ENCODE results near the gene PHF23.

The PHF23 gene

DNA sequence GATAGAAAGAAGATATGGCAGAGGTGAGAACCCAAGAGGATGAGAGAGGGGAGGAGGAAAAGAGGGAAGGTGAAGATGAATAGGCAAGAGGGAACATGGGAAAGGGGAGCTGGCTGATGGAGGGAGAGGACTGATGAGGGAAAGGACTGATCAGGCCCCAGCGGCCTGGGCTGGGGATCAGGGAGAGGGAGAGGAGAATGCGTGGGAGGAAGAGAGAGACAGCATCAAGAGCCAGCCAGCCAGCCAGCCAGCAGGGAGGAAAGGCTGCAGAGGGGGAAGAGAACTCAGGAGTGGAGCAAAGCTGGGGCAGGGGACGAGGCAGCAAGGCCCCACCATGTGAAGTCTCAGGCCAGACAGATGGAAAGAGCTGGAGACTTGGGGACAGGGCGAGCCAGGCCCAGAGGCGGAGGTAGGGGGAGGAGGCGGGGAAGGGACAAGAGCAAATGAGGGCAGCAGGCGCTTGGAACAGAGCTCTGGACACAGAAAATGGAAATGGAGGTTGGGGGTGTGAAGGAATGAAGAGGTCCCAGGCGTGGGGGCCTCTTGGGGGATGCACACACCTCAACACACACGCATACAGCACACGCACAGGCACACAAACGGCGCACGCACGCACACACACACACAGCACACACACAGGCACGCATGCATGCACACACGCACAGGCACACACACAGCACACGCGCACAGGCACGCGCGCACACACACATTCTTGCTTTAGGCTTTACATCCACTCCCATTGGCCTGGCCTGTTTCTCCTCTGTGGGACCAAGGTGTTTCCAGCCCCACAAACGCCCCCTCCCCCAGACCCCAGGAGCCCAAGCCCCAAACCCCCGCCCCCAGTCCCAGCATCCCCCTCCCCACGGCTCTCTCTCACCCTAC lies 31.9 kb downstream of the PHF23 start:
- in situ Hi-C loops (cut with MboI; ENCODE audit: low sequenced_read_pairs): no loop called here

DNA sequence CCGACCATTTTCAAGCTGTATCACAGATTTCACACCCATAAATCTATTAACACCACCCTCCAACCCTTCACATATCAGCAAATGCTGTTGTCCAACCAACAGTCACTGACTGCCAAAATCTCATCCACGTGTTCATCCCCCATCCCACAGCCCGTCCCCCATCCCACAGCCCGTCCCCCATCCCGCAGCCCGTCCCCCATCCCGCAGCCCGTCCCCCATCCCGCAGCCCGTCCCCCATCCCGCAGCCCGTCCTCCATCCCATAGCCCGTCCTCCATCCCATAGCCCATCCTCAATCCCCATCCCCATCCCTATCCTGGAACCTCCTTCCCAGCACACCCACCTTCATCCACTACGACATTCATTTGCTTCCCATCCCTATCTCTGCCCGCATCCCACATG lies 33.7 kb downstream of the PHF23 start:
- in situ Hi-C loops (cut with MboI; ENCODE audit: low sequenced_read_pairs): no loop called here

DNA sequence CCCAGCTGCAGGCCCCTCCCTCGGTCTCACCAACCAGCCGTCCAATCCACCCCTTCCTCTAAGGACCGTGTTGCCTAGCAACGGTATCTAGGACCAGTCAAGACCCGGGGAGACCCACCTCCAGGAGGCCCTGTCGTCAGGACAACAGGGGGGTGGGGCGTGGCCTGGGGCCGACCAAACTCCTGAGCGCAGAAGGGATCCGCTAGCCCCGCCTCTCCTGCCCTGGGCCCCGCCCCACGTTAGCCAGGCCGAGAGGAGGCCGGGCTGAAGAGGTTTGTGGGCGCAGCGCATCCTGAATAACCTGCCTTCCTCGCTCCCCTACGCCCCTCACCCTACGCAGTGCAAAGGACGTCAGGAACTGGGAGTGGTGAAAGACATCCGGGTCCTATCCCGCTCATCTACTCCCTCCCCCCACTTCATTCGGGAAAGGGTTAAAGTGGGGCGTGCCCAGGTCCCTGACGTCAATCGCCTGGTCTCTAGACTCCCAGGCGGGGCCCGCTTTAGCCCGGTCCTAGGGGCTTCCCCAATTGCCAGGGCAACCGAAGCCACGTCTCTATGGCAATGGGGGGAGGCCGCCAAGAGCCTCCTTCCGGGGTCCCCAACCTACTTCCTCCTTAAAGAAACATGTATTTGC lies 34.3 kb downstream of the PHF23 start:
- in situ Hi-C loops (cut with MboI; ENCODE audit: low sequenced_read_pairs): no loop called here

DNA sequence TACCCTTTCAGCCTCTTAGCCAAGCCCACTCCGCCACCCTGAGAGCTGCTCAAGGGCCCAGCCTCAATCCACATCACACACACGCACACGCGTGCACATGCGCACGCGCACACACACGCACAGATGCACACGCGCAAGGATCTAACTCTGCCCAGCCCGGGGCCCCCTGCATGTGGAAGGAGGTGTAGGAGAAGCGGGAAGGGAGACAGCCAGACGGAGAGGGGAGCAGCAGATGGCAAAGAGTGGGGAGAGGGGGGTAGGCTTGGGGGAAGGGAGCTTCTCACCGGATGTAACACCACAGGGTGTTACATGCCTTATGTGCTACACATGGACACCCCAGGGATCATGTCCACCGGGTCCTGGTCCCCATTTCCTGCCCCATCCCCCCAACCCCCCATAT lies 34.9 kb downstream of the PHF23 start:
- in situ Hi-C loops (cut with MboI; ENCODE audit: low sequenced_read_pairs): no loop called here

DNA sequence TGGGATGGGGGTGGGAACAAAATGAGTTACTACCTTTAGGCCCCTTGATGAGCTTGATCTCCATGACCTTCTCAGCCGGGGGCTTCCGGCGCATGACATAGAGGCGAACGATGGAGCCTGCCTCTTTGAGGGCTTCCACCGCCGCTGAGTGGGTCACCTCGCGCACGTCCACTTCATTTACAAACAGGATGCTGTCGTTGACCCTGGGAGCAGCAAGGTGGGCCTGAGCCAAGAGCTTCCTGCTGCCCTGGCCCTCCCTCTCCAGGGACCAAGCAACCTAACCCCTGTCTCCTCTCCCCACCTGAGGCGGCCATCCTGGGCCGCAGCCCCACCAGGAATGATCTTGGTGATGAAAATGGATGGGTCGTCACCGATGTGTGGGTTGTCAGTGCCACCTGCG lies 35.9 kb downstream of the PHF23 start:
- in situ Hi-C loops (cut with MboI; ENCODE audit: low sequenced_read_pairs): no loop called here

DNA sequence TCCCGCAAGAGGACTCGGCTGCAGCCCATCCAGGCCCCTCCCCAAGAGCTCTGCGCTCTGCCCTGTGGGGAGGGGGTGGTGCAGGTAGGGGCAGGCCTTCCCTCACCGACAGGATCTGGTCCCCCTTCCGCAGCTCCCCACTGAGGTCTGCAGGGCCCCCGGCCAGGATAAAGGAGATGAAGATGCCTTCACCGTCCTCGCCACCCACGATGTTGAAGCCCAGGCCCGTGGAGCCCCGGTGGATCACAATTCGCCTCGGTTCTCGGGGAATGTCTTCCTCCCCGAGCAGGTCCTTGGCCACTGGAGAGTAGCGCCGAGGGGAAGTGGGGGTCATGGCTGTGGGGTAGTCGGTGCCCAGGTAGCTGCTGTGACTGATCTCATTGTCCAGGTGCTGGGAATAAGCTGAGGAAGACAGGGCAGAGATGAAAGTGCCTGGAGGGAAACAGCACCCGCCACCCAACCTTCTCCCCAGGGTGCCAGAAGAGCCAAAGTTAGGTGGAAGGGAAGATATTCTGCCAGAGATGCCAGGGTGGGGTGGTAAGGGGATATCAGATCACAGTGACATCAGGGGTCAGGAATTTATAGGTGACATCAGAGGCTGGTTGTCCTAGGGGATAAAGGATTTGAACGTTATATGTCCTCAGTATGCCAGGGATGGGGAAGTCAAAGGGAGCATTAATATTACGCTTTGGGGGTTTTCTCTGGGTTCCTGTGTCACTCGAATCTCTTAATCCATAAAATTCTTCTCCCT lies 42.4 kb downstream of the PHF23 start:
- in situ Hi-C loops (cut with MboI; ENCODE audit: low sequenced_read_pairs): no loop called here

DNA sequence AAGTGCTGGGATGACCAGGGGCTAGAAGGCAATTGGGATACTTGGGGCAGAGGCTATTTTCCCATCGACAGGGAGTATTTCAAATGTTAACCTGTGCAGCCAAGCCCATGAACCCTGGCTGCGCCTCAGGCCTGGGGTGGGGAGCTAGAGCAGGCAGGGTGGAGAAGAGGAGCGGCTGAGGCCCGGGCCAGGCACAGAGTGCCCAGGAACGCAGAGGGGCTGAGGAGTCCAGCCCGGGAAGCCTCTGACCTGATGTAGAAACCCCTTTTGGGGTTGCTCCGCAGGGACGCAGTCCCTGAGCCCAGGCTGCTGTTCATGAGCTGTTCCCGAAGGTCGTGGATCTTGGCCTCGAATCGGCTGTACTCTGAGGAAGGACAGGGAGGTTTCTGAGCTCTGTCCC lies 43.3 kb downstream of the PHF23 start:
- in situ Hi-C loops (cut with MboI; ENCODE audit: low sequenced_read_pairs): no loop called here

DNA sequence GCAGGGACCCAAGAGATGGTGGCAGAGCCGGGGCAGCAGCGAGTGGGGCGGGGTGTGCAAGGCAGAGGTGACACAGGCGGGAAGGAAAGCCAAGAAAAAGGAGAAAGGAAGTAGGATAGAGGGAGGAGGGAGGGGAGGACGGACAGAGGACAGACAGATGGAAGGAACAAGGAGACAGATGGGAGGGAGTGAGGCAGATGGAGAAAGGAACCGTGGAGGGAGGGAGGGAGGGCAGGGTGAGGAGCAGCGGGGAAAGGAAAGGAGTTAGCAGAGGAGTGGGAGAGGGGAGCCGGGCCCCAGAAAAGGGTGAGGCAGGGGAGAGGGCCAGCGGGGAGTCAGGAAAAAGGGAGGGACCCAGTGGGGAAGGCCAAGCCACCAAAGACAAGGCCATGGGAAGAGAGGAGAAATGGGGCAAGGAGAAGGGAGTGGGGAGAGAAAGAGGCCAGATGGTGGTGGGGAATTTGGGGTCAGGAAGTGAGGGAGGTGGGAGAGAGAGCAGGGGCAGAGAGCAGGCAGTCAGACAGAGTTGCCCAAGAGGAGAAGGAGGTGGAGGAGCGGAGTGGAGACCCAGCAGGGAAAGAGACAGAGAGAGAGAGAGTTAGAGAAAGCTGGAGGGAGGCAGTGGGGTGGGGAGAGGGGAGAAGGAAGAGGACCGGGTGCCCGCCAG lies 46.9 kb downstream of the PHF23 start:
- in situ Hi-C loops (cut with MboI; ENCODE audit: low sequenced_read_pairs): no loop called here

DNA sequence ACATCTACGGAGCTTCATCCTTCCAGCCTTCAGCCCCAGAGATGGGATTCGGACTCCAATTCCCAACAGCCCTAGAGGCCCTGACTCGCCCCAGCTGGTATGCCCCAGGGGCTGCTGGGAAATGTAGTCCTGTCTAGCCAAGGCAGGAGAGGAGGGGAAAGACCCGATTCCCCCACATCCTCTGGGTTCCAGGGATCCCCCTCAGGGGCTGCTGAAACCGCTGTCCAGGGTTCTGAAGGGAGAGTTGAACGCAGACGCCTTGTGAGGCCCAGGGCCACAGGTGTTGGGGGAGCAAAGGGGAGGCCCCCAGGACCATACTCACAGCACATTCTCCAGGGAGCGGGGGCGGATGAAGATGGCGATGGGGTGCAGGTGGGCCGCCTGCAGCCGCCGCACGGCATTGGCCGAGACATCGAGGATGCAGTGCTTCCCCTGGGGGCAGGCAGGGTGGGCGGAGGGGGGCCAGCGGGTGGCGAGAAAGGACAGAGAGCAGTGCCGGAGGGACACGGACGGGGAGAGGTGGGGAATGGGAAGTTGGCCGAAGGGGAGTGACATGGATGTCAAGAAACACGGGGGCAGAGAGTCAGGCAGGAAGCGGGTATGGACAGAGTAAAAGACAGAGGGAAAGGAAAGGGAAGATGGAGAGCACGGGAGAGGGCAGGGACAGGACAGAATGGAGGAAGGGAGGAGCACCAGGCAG lies 47.5 kb downstream of the PHF23 start:
- in situ Hi-C loops (cut with MboI; ENCODE audit: low sequenced_read_pairs): no loop called here

DNA sequence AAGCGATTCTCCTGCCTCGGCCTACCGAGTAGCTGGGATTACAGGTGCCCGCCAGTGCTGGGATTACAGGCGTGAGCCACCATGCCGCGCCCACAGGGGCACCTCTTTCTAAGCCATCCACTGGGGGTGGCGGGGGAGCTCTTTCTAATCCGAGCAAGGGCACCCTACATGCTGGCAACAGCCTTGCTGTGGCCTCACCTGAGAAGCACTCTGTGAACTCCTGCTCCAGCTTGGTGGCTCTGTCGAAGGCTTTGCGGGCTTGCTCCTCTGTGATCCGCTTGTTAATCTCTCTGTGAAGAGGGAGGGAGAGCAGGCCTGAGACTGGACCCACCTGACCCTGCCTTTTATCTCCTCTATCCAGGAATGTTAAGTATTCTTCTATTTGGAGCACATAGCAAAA lies 48.2 kb downstream of the PHF23 start:
- in situ Hi-C loops (cut with MboI; ENCODE audit: low sequenced_read_pairs): no loop called here

DNA sequence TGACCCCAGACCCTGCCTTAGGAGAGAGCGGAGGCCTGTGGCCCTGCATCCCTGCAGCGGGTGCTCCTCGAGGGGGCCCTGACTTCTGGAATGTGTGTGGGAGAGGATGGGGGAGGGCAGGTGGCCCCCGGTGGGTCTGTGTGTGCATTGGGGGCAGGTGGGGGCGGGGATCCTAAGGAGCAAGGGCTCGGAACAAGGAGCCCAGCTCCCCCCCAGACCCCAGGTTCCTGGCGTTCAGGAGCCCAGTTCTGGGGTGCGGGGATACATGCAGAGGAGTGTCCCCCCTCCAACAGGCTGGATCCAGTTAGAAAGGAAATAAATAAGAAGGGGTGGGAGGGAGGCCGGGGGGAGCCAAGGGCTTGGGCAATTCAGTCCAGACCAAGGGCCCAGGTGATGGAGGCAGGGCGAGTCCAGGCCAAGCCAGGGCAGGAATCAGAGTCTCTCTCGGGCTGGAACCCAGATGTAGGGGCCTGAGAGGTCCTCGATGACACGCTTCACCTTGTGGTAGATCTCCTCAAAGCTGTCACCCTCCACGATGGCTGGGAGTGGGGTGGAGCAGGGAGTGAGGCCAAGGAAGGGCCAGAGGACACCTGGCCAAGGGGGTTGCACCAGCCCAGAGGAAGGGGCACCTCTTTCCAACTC lies 48.9 kb downstream of the PHF23 start:
- in situ Hi-C loops (cut with MboI; ENCODE audit: low sequenced_read_pairs): no loop called here

DNA sequence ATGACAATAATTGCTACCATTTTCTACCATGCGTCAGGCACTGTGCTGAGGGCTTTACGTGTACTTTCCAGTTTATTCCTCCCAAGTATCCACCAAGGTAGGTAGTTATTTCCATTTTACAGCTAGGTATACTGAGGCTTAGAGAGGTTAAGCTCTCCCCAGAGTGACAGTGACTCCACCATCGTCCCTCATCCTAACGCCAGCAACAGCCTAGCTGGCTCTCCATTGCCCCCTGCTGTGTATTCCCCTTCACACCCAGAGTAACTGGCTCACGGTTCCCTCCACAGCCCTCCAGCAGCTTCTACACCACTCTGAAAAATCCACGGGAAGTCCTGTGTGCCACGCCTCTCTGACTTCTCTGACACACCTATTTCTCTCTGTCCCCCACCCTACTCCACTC lies 53.0 kb downstream of the PHF23 start:
- in situ Hi-C loops (cut with MboI; ENCODE audit: low sequenced_read_pairs): no loop called here

All from HL-60/S4 (cell line).